ENCODE results near the gene SEZ6L2. TPM values are rescaled to one million over a fixed set of nuclear protein-coding genes. Genes with fewer than 3 reads are reported as not detected.
"Not testable (repeated sequence)": the region's sequence is repeated elsewhere in the genome, so short reads cannot be mapped to it uniquely, and the experiment has no call there.

Gene SEZ6L2
- total RNA-seq, 1 experiment from 2014 or later, result 46.5 TPM

- TF ChIP-seq, protein P1, sequence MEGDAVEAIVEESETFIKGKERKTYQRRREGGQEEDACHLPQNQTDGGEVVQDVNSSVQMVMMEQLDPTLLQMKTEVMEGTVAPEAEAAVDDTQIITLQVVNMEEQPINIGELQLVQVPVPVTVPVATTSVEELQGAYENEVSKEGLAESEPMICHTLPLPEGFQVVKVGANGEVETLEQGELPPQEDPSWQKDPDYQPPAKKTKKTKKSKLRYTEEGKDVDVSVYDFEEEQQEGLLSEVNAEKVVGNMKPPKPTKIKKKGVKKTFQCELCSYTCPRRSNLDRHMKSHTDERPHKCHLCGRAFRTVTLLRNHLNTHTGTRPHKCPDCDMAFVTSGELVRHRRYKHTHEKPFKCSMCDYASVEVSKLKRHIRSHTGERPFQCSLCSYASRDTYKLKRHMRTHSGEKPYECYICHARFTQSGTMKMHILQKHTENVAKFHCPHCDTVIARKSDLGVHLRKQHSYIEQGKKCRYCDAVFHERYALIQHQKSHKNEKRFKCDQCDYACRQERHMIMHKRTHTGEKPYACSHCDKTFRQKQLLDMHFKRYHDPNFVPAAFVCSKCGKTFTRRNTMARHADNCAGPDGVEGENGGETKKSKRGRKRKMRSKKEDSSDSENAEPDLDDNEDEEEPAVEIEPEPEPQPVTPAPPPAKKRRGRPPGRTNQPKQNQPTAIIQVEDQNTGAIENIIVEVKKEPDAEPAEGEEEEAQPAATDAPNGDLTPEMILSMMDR (conservative IDR thresholded peaks at IDR 0.05), result no peak
- no peak for TF ChIP-seq EZH2 (IDR thresholded peaks at IDR 0.05; ENCODE audit: low read depth)
- H3K4me3 ChIP-seq, result no peak overlapping the region
- no peak overlapping the region for H3K27ac ChIP-seq
- H3K4me2 ChIP-seq, result no peak overlapping the region
- no peaks in the 10 kb centered on the region for H3K79me2 ChIP-seq (ENCODE audit: low read depth)
- ChIA-PET CTCF (no interaction called here), POLR2A (ENCODE audit: unreplicated experiment) (no interaction called here)
- no peaks in the 10 kb centered on the region for H3K9me3 ChIP-seq (ENCODE audit: insufficient read depth, low read depth)
- BruUV-seq (replicated peaks), result no TSS peak
- peaks cover 17% of the 10 kb centered on the region; the same call in 1 of the 2 replicates for H3F3A ChIP-seq (ENCODE audit: insufficient read depth, low read depth)
- H3K9me2 ChIP-seq (ENCODE audit: insufficient read depth), result no peaks in the 10 kb centered on the region
- no peak overlapping the region for H2AFZ ChIP-seq
- no peak for DNase-seq
- intact Hi-C loops (cut with micrococcal nuclease; ENCODE audit: unreplicated experiment), result no loop called here
- no peaks in the 10 kb centered on the region for H3K27me3 ChIP-seq (ENCODE audit: insufficient read depth, low read depth)
- peaks cover 11% of the 10 kb centered on the region for H3K4me1 ChIP-seq (replicated peaks; ENCODE audit: insufficient read depth)
- no peaks in the 10 kb centered on the region for H3K36me3 ChIP-seq (ENCODE audit: low read depth)
- no peaks in the 10 kb centered on the region for H4K20me1 ChIP-seq (ENCODE audit: insufficient read depth)
Measured at GRCh38 chr16:29910819-29911675, 11.7 kb upstream of the SEZ6L2 start.

DNA sequence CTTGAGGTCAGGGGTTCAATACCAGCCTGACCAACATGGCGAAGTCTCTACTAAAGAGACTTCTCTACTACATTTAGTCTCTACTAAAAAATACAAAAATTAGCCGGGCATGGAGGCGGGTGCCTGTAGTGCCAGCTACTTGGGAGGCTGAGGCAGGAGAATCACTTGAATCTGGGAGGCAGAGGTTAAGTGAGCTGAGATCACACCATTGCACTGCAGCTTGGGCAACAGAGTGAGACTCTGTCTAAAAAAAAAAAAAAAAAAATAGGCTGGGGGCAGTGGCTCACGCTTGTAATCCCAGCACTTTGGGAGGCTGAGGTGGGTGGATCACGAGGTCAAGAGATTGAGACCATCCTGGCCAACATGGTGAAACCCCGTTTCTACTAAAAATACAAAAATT is 10.5 kb upstream of the SEZ6L2 start:
- H3K27ac ChIP-seq; H3K36me3 ChIP-seq (ENCODE audit: low read depth); DNase-seq; BruUV-seq (replicated peaks); H3K4me2 ChIP-seq; H4K20me1 ChIP-seq (ENCODE audit: insufficient read depth); H3K79me2 ChIP-seq (ENCODE audit: low read depth); H3F3A ChIP-seq (ENCODE audit: insufficient read depth, low read depth); H3K9me2 ChIP-seq (ENCODE audit: insufficient read depth); intact Hi-C loops (cut with micrococcal nuclease; ENCODE audit: unreplicated experiment); H3K9me3 ChIP-seq (ENCODE audit: insufficient read depth, low read depth); H2AFZ ChIP-seq; H3K27me3 ChIP-seq (ENCODE audit: insufficient read depth, low read depth); H3K4me1 ChIP-seq (replicated peaks; ENCODE audit: insufficient read depth); H3K4me3 ChIP-seq: not testable (repeated sequence)
- ChIA-PET POLR2A (ENCODE audit: unreplicated experiment) (interaction anchor here (0.6 kb wide), 1 partner anchor 15 kb away, joined by 10 read pairs; no protein-coding TSS in a partner anchor), CTCF (interaction anchor here (0.6 kb wide), 2 partner anchors 11 to 210 kb away, joined by 5 to 11 read pairs; partner anchors contain the start of gene SEZ6L2)

- Histone ChIP-seq H3K79me2 (ENCODE audit: low read depth) (no peaks in the 10 kb centered on the region), H3K27me3 (ENCODE audit: insufficient read depth, low read depth) (no peaks in the 10 kb centered on the region), H3K9me2 (ENCODE audit: insufficient read depth) (no peaks in the 10 kb centered on the region), H2AFZ (no peak overlapping the region), H3K4me1 (replicated peaks; ENCODE audit: insufficient read depth) (no peaks in the 10 kb centered on the region), H3K9me3 (ENCODE audit: insufficient read depth, low read depth) (no peaks in the 10 kb centered on the region), H3K4me2 (no peak overlapping the region), H3F3A (ENCODE audit: insufficient read depth, low read depth) (peaks cover 4% of the 10 kb centered on the region; the same call in 1 of the 2 replicates), H3K4me3 (no peak overlapping the region), H3K36me3 (ENCODE audit: low read depth) (no peaks in the 10 kb centered on the region), H3K27ac (no peak overlapping the region), H4K20me1 (ENCODE audit: insufficient read depth) (no peaks in the 10 kb centered on the region)
- ChIA-PET CTCF (interaction anchor here (0.6 kb wide), 3 partner anchors 10 to 899 kb away, joined by 4 to 11 read pairs (median 5); partner anchors contain the start of gene SEZ6L2), POLR2A (ENCODE audit: unreplicated experiment) (interaction anchor here (0.6 kb wide), 1 partner anchor 15 kb away, joined by 10 read pairs; no protein-coding TSS in a partner anchor)
- TF ChIP-seq EZH2 (IDR thresholded peaks at IDR 0.05; ENCODE audit: low read depth), result no peak
- TF ChIP-seq, protein P1 (conservative IDR thresholded peaks at IDR 0.05), result no peak
- BruUV-seq (replicated peaks), result no TSS peak
- no peak for DNase-seq
- intact Hi-C loops (cut with micrococcal nuclease; ENCODE audit: unreplicated experiment), result no loop called here
Measured at GRCh38 chr16:29909391-29909790, 10.0 kb upstream of the SEZ6L2 start.

All from PC-9 (cell line).